ENCODE results near the gene F13B.

DNA sequence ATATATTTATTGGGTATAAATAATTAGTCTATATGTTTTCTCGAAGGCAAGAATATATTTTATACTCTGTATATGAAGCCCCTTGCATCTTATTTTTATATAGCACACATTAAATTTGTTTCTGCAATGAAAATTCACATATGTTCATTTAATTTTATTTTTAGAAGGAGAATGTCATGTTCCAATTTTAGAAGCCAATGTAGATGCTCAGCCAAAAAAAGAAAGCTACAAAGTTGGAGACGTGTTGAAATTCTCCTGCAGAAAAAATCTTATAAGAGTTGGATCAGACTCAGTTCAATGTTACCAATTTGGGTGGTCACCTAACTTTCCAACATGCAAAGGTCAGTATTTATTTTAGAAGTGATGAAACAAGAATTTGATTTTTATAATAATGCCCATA is 73.1 kb downstream of the F13B start:
- no peak for TF ChIP-seq CTCF (IDR thresholded peaks at IDR 0.05)
- TF ChIP-seq POLR2A (IDR thresholded peaks at IDR 0.05): no peak
- TF ChIP-seq EP300 (IDR thresholded peaks at IDR 0.05): no peak

Data from upper lobe of left lung (tissue), 4 donors.